HG02884 (cell line): ENCODE measurements around the gene EIF4EBP3.

Source experiments
- ATAC-seq: cut with Tn5 transposase; IDR thresholded peaks from one replicate; pipeline ENCODE4 v1.9.1; 2021; ENCODE audit warnings: mild to moderate bottlenecking, moderate library complexity; ENCODE audit not compliant: unreplicated experiment

Gene EIF4EBP3

GRCh38 chr5:140556438-140556837 lies 9.0 kb downstream of the EIF4EBP3 start:
- no peak for ATAC-seq

DNA sequence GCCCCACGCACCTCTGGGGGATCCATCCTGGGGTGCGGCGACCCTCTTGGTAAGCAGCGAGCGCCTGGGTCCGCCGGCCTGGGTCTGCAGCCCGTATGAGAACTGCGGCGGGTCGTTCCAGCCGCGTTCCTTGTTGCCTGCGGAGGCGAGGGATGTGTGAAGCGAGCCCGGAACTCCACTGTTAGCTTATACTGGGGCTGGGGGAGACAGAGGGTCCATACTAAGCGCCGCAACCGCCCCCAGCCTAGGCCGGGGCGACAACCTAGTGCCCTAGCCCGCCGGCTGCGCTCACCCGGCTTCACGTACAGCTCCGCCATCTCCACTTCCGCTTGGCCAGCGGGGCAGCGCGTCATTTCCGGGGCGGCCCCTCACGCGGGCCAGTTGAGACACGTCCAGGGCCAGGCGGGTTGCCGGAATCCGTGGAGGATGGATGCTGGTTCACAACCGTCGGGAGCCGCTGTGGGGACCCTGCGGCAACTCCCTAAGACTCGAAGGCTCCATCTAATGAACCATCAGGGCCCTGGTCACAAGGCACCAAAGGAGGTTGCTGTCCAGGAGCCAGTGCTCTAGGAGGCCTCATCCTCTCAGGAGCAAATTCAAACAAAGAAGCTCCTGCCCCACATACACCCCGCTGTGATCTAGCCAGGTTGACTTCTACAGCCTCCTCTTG lies 9.8 kb downstream of the EIF4EBP3 start, which contains the start of gene SRA1:
SRA1 (minus strand) TSS at position 338 of the 670 bp plus-strand sequence; CDS start at position 317, 21 bp downstream.
- peak; percentile 95 for ATAC-seq

DNA sequence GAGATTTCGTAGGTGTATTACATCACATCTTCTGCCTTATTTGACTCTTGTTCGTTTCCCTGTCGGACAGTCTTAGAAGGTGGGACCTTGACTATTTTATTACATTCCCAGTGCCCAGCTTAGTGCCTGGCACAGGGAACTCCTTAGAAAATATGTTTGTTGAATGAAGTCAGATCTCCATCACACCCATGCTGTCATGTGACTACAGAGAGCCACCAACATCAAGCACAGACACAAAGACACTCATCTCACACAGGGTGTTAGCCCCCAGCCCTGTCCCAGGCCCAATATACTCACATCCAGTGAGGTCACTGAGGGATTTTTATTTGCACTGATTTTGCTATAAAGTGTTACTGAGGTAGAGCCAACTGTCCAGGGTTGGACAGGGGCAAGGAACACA lies 10.5 kb downstream of the EIF4EBP3 start:
- ATAC-seq = no peak

DNA sequence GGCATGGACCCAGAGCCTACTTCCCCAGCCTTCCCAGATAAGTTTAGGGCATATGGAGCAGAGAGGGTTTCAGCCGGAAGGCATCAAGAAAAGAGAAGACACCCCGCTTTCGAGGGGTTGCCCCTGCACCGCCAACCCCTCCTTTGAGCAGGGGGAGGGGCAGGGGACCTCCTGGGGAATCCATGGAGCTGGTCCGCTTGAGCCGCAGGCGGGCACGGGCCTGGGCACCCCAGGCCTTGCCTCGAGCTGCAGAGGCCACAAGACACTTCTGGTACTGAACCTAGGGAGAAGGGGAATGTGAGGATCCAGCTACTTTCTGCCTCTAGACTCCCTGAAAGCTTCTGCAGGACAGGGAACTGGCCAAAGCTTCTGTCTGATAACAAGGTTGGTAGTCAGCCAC lies 11.1 kb downstream of the EIF4EBP3 start:
- no peak for ATAC-seq

DNA sequence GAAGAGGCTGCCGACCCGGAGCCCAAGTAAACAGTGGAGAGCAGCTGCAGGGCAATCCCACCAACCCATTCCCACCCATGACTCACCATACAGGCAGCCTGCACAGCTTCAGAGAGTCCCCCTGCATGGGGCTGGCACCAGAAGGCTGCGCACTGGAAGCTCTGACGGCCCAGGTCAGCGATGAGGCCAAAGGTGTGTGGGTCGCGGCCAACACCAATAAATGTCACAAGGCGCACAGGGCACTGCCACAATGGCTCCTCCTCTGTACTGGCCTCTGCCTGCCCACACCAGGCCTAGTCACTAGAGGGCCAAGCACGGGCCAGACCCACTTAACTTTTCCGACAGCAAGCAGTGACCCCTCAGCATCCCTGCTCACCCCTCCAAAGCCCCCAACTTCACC lies 12.8 kb downstream of the EIF4EBP3 start:
- ATAC-seq = no peak

- ATAC-seq = no peak
Measured at GRCh38 chr5:140561753-140562523, 14.5 kb downstream of the EIF4EBP3 start.

DNA sequence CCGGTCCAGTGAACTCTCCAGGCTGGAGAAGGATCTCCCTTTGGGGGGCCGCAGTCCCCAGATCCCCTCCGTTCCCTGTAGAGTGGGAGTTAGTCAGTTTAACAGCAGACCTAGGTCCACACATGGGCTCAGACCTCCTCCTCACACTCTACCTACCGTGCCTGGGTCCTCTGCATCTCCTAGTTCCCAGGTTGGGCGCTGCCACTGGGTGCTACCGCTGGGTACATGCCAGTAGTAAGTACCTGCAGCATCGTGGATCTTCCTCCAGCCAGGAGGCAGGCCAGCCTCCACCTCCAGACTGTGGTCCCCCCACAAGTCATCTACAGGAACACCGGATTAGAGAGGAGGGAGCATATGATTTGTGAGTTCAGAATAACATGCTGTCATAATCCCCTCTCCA lies 16.1 kb downstream of the EIF4EBP3 start:
- ATAC-seq = no peak

DNA sequence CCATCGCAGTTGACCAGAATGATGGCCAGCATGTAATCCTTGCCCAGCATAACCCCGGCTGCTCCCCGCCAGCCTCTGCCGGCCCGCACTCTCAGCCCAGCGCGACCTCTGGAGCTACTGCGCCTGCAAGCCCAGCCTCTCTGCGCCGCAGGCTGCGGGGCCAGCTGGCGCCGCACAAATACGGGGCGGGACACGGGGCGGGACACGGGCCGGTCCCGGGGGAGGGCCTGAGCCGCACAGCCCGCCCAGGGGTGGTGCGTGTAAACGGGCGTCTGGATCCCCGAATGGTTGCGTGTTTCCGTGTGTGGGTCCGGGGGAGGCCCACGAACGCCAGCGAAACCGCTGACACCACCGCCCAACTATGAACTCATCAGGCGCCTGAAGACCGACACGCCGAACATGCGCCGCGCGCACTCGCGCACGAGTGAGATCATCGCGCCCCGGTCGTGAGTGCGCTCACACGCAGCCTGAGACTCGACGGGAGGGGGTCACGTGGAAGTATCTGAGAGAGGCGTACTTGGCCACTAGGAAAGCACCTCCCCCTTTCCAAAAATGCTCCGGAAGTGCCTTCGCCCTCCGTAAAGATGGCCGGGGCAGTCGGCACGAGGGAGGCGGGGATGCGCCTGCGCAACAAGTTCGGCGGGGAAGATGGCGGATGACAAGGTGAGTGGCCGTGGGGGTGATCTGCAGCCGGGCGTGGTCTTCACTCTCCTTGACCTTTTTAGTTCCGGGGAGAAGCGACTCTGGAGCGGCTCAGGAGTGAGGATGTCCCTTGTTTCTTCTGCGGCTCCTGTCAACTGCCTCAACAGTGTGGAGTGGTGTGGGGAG lies 16.9 kb downstream of the EIF4EBP3 start, which contains the start of the genes APBB3 and SLC35A4:
APBB3 (minus strand) TSS at position 403 of the 828 bp plus-strand sequence; CDS start at position 50, 353 bp downstream.
SLC35A4 (plus strand) TSS at position 633 of the 828 bp plus-strand sequence. CDS start 2,342 bp downstream, outside the sequence.
- peak; percentile 83 for ATAC-seq

DNA sequence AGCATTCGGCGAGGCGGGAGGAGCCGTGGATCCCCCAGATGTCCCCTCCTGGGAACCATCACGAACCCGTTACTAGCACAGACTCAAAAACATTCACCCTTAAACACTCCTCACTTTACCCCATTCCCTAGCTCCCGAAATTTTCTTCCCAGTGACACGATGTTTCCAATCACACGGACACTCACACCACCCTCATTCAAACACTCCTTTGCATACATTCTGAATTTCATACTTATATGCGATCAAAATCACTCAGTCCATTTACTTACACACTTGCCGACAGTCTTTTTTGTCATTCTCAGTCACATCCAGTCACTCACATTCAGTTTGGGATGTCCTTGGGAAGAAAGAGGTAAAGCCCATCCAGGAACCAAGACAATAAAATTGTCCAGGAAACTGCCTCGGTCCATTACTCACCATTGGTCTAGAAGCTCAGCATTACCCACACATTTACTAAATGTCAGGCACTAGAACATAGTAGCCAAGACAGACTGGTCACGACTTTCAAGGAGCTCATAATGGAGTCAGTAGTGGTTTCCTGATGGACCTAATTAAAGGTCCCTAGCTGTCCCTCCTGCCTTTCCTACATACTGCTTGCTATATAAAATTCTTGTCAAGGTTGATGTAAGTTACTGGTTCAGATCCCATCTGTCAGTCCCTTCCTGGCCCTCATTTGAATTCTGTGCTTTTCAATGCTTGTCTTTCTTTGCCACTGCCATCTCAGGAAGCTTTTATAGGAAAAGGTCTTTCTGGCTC lies 17.7 kb downstream of the EIF4EBP3 start:
- ATAC-seq = peak; percentile 2

DNA sequence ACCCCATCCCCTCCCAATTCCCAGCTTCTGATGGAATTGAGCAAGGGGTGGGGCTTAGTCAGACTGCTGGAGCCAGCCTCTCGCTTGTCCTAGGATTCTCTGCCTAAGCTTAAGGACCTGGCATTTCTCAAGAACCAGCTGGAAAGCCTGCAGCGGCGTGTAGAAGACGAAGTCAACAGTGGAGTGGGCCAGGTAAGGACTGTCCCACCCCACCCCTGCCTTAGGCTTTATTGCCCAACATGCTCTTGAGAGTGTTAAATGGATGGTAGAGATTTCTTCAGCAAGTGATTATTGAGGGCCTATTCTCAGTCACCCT lies 18.3 kb downstream of the EIF4EBP3 start:
- no peak for ATAC-seq

- no peak for ATAC-seq
Measured at GRCh38 chr5:140566665-140567064, 19.2 kb downstream of the EIF4EBP3 start.

GRCh38 chr5:140567136-140567818 lies 19.8 kb downstream of the EIF4EBP3 start:
- no peak for ATAC-seq

GRCh38 chr5:140567871-140568270 lies 20.4 kb downstream of the EIF4EBP3 start:
- no peak for ATAC-seq

DNA sequence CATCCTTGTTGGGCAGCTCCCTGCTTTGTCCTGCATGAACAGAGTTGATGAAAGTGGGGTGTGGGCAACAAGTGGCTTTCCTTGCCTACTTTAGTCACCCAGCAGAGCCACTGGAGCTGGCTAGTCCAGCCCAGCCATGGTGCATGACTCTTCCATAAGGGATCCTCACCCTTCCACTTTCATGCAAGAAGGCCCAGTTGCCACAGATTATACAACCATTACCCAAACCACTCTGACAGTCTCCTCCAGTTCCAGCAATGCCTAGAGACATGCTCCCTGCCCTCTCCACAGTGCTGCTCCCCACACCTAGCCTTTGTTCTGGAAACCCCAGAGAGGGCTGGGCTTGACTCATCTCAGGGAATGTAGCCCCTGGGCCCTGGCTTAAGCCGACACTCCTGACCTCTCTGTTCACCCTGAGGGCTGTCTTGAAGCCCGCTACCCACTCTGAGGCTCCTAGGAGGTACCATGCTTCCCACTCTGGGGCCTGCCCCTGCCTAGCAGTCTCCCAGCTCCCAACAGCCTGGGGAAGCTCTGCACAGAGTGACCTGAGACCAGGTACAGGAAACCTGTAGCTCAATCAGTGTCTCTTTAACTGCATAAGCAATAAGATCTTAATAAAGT lies 21.1 kb downstream of the EIF4EBP3 start:
- no peak for ATAC-seq

GRCh38 chr5:140569197-140569596 lies 21.7 kb downstream of the EIF4EBP3 start:
- no peak for ATAC-seq

GRCh38 chr5:140570058-140570457 lies 22.6 kb downstream of the EIF4EBP3 start:
- no peak for ATAC-seq

DNA sequence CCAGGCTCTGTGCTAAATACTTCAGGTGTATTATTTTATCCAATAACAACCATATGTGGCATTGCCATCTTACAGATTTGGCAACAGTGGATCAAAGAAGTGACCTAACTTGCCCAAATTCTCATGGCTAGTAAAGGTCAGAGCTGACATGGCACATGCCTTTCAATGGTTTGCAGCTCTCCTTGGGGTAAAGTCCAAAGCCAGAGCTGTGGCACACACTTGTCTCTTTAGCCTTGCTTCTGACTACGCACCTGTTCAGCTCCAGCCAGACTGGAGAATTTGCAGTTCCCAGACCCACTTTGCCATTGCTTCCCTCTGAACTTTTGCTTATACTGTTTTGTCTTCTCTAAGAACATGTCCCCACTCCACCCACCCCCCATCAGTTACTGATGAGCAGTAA lies 23.0 kb downstream of the EIF4EBP3 start:
- no peak for ATAC-seq

- no peak for ATAC-seq
Measured at GRCh38 chr5:140571105-140571504, 23.6 kb downstream of the EIF4EBP3 start.

- ATAC-seq = no peak
Measured at GRCh38 chr5:140573683-140574082, 26.2 kb downstream of the EIF4EBP3 start.

- ATAC-seq = no peak
Measured at GRCh38 chr5:140574165-140574564, 26.7 kb downstream of the EIF4EBP3 start.
